GM12801 (cell line): ENCODE results near the gene GLIPR2.

Source experiments
- TF ChIP-seq, protein P1 (sequence below): IDR thresholded peaks from one replicate; pipeline ENCODE4 v1.5.1; 2011; ENCODE audit warnings: control low read depth; ENCODE audit not compliant: insufficient read length; ENCODE audit errors: extremely low read depth

The GLIPR2 gene

DNA sequence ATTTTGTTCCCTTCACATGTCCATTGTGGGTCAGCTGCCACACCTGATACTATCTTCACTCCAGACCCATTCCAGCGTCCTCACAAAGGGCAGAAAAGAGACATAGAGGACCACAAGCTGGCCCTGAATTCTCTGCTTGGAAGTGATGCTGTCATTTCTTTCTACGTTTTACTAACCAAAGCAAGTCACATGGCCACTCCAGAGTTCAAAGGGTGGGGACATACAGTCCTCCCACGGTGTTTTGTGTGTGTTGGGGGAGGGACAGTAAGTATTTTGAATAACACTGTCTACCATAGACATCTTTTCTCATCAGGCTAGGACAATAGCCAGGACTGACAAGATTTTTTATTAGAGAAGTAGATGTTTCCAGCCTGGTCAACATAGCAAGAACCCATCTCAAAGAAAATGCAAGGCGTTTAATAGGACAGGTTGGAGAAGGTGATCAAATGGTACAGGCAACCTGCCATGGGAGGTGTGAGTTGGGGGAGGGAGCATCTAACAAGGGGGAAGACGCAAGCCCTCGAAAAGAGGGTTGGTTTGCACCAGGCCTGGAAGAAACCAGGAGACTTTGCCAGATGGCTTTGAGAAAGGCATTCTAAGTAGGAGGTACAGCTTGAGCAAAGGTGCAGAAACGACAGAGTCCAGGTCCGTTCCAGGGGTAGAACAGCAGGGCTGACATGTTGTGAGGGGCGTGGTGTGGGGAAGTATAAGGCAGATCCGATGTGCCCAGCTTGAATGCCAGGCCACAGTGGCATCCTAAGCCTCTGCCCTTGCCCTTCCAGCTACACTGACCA, 11.3 kb upstream of the GLIPR2 start:
- TF ChIP-seq, protein P1, sequence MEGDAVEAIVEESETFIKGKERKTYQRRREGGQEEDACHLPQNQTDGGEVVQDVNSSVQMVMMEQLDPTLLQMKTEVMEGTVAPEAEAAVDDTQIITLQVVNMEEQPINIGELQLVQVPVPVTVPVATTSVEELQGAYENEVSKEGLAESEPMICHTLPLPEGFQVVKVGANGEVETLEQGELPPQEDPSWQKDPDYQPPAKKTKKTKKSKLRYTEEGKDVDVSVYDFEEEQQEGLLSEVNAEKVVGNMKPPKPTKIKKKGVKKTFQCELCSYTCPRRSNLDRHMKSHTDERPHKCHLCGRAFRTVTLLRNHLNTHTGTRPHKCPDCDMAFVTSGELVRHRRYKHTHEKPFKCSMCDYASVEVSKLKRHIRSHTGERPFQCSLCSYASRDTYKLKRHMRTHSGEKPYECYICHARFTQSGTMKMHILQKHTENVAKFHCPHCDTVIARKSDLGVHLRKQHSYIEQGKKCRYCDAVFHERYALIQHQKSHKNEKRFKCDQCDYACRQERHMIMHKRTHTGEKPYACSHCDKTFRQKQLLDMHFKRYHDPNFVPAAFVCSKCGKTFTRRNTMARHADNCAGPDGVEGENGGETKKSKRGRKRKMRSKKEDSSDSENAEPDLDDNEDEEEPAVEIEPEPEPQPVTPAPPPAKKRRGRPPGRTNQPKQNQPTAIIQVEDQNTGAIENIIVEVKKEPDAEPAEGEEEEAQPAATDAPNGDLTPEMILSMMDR = no peak

DNA sequence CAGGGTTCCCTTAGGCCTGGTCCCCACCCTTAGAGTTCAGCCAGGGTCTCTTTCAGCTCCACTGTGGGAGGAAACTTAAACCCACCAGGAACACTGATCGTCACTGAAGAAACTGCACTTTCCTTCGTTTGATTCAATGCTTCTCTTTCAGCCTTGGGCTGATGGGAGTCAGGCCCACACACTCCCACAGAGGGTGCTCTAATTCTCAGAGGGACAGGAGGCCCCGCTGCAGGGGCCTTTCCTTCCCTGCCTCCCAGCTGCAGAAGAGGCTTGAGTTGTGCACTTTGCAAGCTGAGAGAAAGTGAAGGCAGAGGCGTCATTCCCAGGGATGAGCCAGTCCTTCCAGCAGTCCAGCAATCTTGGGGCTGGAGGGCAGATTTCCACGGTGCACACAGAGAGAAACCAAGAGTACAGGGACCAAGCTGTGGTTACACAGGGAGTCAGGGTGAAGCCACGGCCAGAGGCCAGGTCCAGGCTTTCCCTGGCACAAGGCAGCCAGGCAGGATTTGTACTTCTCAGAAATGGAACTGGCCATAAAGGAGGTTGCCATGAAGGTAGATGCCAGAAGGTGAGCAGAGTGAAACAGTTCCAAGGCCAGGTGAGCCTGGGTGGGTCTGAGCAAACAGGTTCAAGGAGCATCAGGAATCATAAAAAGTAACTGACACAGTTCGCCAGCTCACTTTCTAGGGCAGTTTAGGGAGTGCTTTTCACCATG, 10.4 kb upstream of the GLIPR2 start:
- TF ChIP-seq, protein P1 = no peak

DNA sequence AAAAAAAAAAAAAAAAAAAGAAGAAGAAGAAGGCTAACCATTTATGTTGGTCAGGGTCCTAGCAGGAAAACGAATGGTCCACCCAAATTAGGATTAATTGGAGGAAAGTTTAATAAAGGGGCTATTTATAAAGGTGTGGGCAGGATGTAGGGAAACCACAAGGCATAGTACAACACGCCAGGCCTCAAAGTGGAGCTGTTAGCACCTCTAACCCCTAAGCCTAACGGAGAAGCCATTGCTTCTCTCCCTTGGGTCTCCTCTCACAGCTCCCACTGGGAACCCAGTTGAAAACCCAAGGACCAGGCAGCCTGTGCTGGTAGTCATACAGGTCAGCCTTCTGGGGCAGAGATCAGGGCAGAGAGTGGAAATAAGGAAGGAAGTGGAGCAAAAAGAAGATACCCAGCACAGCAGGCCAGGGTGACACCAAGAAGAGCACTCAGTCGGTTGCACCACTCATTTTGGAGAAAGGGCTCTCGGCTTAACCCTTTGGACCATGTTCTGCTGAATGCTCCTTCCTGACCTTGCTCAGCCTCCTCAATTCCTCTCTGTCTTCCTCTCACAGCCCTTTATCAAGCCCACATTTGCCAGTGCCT, 8.8 kb upstream of the GLIPR2 start:
- TF ChIP-seq, protein P1 = no peak

DNA sequence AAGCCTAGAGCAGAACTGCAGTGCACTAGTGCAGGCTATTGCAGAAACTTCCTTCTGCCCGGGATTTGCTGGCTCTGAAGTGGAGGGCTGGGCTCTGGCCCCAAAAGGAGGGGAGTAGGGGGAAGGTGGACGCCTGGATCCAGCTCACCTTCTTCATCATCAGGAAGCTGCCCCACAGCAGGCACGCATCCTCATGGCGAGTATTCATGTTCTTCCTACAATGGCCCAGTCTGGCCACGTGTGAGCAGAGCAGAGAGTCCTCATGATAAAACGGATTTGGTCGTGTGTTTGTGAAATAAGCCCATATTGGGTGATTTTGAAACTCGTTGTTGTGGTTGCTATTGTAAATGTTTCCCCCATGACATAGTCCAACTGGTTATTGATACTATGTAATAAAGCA, 8.2 kb upstream of the GLIPR2 start:
- TF ChIP-seq, protein P1 = no peak

DNA sequence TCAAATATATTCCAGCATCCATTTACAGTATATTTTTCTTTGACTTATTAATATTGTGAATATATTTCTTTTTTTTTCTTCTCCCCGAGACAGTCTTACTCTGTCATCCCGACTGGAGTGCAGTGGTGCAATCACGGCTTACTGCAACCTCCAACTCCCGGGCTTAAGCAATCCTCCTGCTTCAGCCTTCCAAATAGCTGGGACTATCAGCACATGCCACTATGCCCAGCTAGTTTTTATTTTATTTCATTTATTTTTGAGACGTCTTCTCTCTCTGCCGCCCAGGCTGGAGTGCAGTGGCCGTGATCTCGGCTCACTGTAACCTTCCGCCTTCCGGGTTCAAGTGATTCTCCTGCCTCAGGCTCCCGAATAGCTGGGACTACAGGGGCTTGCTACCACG, 7.4 kb upstream of the GLIPR2 start:
- TF ChIP-seq, protein P1 = no peak

DNA sequence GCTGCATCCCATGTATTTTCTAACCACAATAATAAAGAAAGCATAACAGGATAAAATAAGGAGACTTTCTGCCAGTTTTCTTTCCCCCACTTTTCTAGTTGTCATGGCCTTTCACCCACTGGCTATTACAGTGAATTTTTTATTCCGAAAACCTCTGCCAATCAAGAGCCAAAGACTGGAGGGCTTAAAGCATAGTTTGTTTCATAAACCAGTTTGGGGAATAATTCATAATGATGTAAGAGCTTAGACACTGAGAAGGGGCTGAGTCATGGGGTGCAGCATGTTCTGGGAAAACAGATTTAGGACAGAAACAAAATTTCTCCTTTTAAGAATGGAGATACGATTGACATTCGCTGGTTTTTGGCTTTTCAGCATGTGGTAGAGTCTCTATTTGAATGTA, 4.4 kb upstream of the GLIPR2 start:
- TF ChIP-seq, protein P1 = no peak

DNA sequence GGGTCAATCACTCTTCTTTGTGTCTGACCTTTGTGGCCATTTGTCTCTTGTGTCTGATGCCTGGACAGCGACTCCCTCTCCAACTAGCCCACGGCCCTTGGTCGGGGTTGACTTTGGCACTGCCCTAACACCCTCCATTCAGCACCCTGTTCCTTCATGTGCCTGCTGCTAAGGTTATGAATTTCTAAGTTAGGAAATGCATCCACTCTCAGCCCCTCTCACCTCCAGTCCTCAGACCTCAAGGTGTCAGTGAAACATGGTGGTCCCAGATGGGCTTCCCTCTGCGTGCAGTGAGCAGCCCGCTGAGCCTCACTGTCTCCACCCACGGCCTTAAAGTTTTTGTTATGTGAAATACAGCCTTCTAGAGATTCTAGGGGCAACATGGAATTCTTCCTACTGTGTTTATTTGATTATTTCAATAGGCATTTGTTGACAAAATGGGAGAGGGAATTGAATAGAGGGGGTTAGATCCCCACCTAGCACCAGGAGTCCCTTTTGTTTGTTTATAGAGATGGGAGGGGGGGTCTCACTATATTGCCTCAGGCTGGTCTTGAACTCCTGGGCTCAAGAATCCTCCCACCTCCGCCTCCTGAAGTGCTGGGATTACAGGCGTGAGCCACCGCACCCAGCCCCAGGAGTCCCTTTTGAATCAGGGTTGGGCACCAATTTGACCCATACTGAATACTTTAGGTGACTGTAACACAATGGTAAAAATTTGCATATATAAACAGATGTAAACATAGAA, 1.6 kb upstream of the GLIPR2 start:
- TF ChIP-seq, protein P1 = no peak
